DOHH2 (cell line): ENCODE data around the gene STXBP4.

Source experiments
- CTCF ChIP-seq: fragments of 200-600 bp; sonication (generic); IDR thresholded peaks from one replicate; pipeline ENCODE4 v1.5.1; 2014; ENCODE audit warnings: antibody characterized with exemption, mild to moderate bottlenecking, low read depth, low read length; ENCODE audit not compliant: poor library complexity, severe bottlenecking
- EZH2phosphoT487 ChIP-seq: fragments of 200-600 bp; sonication (generic); IDR thresholded peaks from 2 replicates; pipeline ENCODE4 v1.6.1; 2017; ENCODE audit warnings: borderline replicate concordance, mild to moderate bottlenecking, antibody characterized with exemption, low read length, moderate library complexity, mixed read lengths

DNA sequence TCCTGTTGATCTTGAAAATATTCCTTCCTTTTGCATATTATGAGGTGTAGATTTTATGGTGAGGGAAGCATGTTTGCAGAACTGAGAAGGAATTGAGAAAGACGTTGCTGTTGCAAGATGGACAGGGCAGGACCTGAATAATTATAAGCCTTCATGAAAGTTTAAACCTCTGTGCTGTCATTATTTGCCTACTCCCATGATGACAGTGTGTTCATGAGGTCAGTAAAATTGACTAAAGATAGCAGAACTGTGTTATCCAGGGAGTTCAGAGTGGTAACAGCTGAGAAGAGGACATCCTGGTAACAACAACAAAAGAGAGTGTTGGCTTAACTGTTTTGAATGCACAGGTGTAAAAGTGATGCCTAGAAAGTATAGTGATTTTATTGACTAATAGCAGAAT lies 250.9 kb downstream of the STXBP4 start:
- no peak for TF ChIP-seq CTCF
- no peak for TF ChIP-seq EZH2phosphoT487
